Endodermal cell (in vitro differentiated cells): Measurements from ENCODE around the gene ARPIN. TPM values are rescaled to one million over a fixed set of nuclear protein-coding genes. Genes with fewer than 3 reads are reported as not detected.
A peak's percentile ranks its signal among the peaks of the same experiment; 100 is the strongest.

Experiments
- DNase-seq: peaks from one replicate; pipeline ENCODE4 v3.0.0-alpha.2; 2017
- H3K27ac ChIP-seq: 2 replicates; pipeline ENCODE4 v1.5.1; 2013; ENCODE audit warnings: mild to moderate bottlenecking, low read depth, low read length, moderate library complexity
- H3K27me3 ChIP-seq: 2 replicates; pipeline ENCODE4 v1.6.1; 2013; ENCODE audit warnings: mild to moderate bottlenecking, low read length, moderate library complexity; ENCODE audit not compliant: insufficient read depth, control insufficient read depth, poor library complexity, severe bottlenecking
- H3K36me3 ChIP-seq: 2 replicates; pipeline ENCODE4 v1.7.0; 2013; ENCODE audit warnings: mild to moderate bottlenecking, low read length, moderate library complexity; ENCODE audit not compliant: control insufficient read depth, insufficient read depth
- H3K4me1 ChIP-seq: one replicate; pipeline ENCODE4 v1.7.0; 2013; ENCODE audit warnings: low read length; ENCODE audit not compliant: control insufficient read depth, insufficient read depth
- H3K4me3 ChIP-seq: 2 replicates; pipeline ENCODE4 v1.5.1; 2013; ENCODE audit warnings: mild to moderate bottlenecking, low read length, moderate library complexity
- H3K9ac ChIP-seq: 2 replicates; pipeline ENCODE4 v1.6.1; 2013; ENCODE audit warnings: mild to moderate bottlenecking, low read length, moderate library complexity; ENCODE audit not compliant: poor library complexity, severe bottlenecking; ENCODE audit errors: extremely low read depth
- H3K9me3 ChIP-seq: 2 replicates; pipeline ENCODE4 v1.6.1; 2013; ENCODE audit warnings: mild to moderate bottlenecking, low read length, moderate library complexity; ENCODE audit not compliant: control insufficient read depth
- H3K27ac Mint-ChIP-seq: 2 replicates; pipeline ENCODE4 v1.8.0; 2020; ENCODE audit warnings: mixed read lengths
- H3K27me3 Mint-ChIP-seq: 2 replicates; pipeline ENCODE4 v1.8.0; 2021; ENCODE audit warnings: mild to moderate bottlenecking, mixed read lengths; ENCODE audit not compliant: insufficient read depth
- H3K36me3 Mint-ChIP-seq: 2 replicates; pipeline ENCODE4 v1.8.0; 2020; ENCODE audit warnings: low read depth, mixed read lengths
- H3K4me1 Mint-ChIP-seq: 2 replicates; pipeline ENCODE4 v1.8.0; 2020; ENCODE audit warnings: mixed read lengths
- H3K4me3 Mint-ChIP-seq: 2 replicates; pipeline ENCODE4 v1.8.0; 2020; ENCODE audit warnings: mild to moderate bottlenecking, moderate library complexity, mixed read lengths
- H3K9me3 Mint-ChIP-seq: 2 replicates; pipeline ENCODE4 v1.8.0; 2020; ENCODE audit warnings: mild to moderate bottlenecking, mixed read lengths
- CTCF ChIP-seq: fragments of 200-600 bp; sonication (generic); conservative IDR thresholded peaks from 2 replicates; pipeline ENCODE4 v1.5.0; 2021; ENCODE audit warnings: antibody characterized with exemption, mild to moderate bottlenecking
- WGBS, 2 experiments: methylation state at CpG; one replicate each; pipeline versions ENCODE4 v1.1.5 to v1.1.7; 2013; ENCODE audit warnings: missing lambda C conversion rate in 2 of 2, mixed read lengths in 1 of 2; ENCODE audit not compliant: insufficient coverage in 1 of 2, insufficient read length in 1 of 2; 5-methylcytosine and 5-hydroxymethylcytosine counted together
- total RNA-seq, 2 donors: library from RNA; stranded (reverse); fragmentation: NEBNext Ultra II Directional in 1 of 2; extraction: Animal tissue kit (Norgen Biotek cat#: 25700) in 1 of 2; gene quantifications; 2 replicates in 1 of 2; 3 replicates in 1 of 2; pipeline ENCODE4 v1.2.1, GENCODE V29; 2021

ARPIN gene
- total RNA-seq, 2 donors from 2014 or later, result 6.9 to 11.2 TPM

DNA sequence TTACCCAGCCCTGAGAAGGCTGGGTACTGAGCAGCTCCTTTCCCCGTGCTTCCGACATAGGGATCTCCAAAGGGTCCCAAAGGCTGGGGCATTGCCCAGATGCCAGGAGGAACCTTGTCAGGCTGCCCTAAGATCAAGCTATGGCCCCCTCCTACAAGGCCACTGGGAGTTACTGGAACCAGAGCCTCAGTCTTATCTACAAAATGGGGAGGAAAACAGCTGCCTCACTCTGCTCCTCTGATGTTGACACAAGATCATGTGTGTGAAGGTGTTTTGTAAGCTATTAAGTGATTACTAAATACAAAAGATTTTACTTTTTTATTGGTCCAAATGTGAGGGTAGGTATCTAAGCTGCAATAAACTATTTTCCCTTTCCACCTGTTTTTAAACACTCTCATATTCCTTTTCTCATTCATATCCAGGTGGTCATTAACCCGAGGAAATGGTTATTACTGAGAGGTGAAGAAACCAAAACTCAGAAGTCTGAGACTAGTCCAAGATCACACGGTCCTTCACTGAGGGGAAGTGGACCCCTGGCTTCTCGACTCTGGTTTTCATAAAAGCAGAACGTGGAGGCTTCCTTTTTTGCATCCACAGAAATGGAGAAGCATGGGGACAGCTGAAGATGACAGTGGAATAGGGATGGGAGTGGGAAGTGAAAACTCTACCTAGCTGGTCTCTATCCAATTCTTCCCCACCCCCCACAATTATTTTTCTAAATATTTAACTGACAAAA is 1.7 kb downstream of the ARPIN start:
- H3K4me3 ChIP-seq, result no peak overlapping the region
- Mint-ChIP-seq H3K36me3 (no peaks in the 10 kb centered on the region), H3K9me3 (no peaks in the 10 kb centered on the region), H3K27ac (no peak overlapping the region), H3K4me3 (no peak overlapping the region), H3K4me1 (peaks cover 13% of the 10 kb centered on the region), H3K27me3 (peaks cover 40% of the 10 kb centered on the region)
- H3K36me3 ChIP-seq, result no peaks in the 10 kb centered on the region
- no peak overlapping the region for H3K27ac ChIP-seq
- WGBS, 2 experiments, result 83 to 92% methylated on average over 3 to 6 of the region's 6 CpGs
- no peaks in the 10 kb centered on the region for H3K27me3 ChIP-seq
- DNase-seq, result no peak
- H3K4me1 ChIP-seq, result peaks cover 5% of the 10 kb centered on the region
- no peak overlapping the region for H3K9ac ChIP-seq
- no peak for TF ChIP-seq CTCF
- no peaks in the 10 kb centered on the region for H3K9me3 ChIP-seq

DNA sequence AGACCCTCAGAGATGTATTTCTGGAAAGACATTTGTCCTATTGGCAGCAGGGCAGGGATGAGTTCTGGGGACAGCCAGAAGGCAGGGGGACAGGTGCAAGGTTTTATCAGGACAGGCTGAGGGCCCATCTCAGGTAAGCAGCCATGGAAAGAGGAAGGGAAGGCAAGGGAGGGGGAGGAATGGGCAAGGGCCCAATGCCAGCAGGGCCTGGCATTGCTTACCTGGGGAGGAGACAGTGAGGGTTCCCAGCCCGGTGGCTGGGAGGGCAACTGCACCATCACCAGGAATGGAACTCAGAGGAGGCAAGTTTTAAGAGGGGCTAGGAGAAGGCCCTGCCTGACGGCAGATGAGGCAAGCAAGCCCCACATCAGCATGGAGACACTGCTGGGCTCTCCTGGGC is 3.1 kb downstream of the ARPIN start:
- peaks cover 16% of the 10 kb centered on the region for H3K4me1 Mint-ChIP-seq
- TF ChIP-seq CTCF, result peak; percentile 36
- Histone ChIP-seq H3K4me3 (no peak overlapping the region), H3K9ac (no peak overlapping the region), H3K36me3 (no peaks in the 10 kb centered on the region), H3K27me3 (no peaks in the 10 kb centered on the region), H3K4me1 (peaks cover 5% of the 10 kb centered on the region), H3K27ac (no peak overlapping the region), H3K9me3 (no peaks in the 10 kb centered on the region)
- no peak for DNase-seq
- whole genome bisulfite sequencing, 2 experiments, result 45% methylated on average over 2 of the region's 2 CpGs; no CpG with 5 or more reads in 1 of the 2 experiments
- H3K36me3 Mint-ChIP-seq, result no peaks in the 10 kb centered on the region
- no peaks in the 10 kb centered on the region for H3K9me3 Mint-ChIP-seq
- H3K4me3 Mint-ChIP-seq, result no peak overlapping the region
- peaks cover 50% of the 10 kb centered on the region for H3K27me3 Mint-ChIP-seq
- no peak overlapping the region for H3K27ac Mint-ChIP-seq

- no peaks in the 10 kb centered on the region for H3K9me3 ChIP-seq
- Mint-ChIP-seq H3K36me3 (no peaks in the 10 kb centered on the region), H3K27ac (no peak overlapping the region), H3K4me3 (no peak overlapping the region), H3K4me1 (peaks cover 12% of the 10 kb centered on the region), H3K9me3 (no peaks in the 10 kb centered on the region), H3K27me3 (peaks cover 64% of the 10 kb centered on the region)
- no peaks in the 10 kb centered on the region for H3K36me3 ChIP-seq
- no peak for TF ChIP-seq CTCF
- no peak overlapping the region for H3K9ac ChIP-seq
- peaks cover 5% of the 10 kb centered on the region for H3K4me1 ChIP-seq
- H3K4me3 ChIP-seq, result no peak overlapping the region
- no peak overlapping the region for H3K27ac ChIP-seq
- no peak for DNase-seq
- WGBS, 2 experiments, result 91 to 97% methylated on average over 6 to 16 of the region's 16 CpGs
- H3K27me3 ChIP-seq, result no peaks in the 10 kb centered on the region
Measured at GRCh38 chr15:89908226-89908625, 4.5 kb downstream of the ARPIN start.
